Measurements from ENCODE around the gene FGF22.
"Not testable (repeated sequence)": the region's sequence is repeated elsewhere in the genome, so short reads cannot be mapped to it uniquely, and the experiment has no call there.

FGF22 gene

GRCh38 chr19:639253-640160 lies at the start of gene FGF22:
Gene FGF22 (plus strand): TSS chr19:639879. CDS start chr19:639926, 47 bp downstream.
- DNase-seq (ENCODE audit: low read depth): peak; percentile 94

GRCh38 chr19:590396-590745 lies 49.3 kb upstream of the FGF22 start:
- no peak for DNase-seq (ENCODE audit: low read depth)

DNA sequence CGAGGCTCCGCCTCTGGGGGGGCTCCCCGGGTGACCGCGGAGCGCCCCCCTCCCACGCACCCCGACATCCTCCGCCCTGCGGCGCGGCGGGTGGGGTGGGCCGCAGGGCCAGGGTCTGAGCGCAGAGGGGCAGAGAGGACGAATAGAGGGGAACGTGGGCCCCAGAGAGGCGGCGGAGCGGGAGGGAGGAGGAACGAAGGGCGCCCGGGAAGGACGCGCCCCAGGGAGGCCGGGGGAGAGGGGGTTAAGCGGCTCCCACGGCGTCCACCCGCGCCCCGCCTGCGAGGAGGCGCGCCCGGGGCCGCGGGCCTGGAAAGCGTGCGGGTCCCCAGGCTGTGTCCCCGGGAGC lies 49.0 kb upstream of the FGF22 start:
- DNase-seq (ENCODE audit: low read depth): no peak

GRCh38 chr19:591099-591958 lies 48.4 kb upstream of the FGF22 start:
- DNase-seq (ENCODE audit: low read depth): no peak

- DNase-seq (ENCODE audit: low read depth): no peak
These were observed 47.6 kb upstream of the FGF22 start for GRCh38 chr19:592101-592500.

- DNase-seq (ENCODE audit: low read depth): no peak
These were observed 46.6 kb upstream of the FGF22 start for GRCh38 chr19:593055-593454.

DNA sequence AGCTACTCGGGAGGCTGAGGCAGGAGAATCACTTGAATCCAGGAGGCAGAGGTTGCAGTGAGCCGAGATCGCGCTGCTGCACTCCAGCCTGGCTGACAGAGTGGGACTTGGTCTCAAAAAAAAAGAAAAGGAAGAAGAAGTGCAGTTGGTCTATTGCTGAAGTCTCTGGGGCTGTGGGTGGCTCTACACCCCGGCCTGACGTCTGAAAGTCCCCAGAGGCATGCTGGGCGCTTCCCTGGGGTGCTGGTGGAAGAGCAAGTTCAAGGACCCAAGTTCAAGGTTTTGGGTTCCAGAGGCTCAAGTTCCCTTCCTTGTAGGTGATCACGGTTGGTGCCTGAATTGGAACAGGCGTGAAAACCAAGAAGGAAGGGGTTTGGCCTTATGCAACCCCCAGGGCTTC lies 46.2 kb upstream of the FGF22 start:
- DNase-seq (ENCODE audit: low read depth): no peak

GRCh38 chr19:594265-594870 lies 45.3 kb upstream of the FGF22 start:
- no peak for DNase-seq (ENCODE audit: low read depth)

DNA sequence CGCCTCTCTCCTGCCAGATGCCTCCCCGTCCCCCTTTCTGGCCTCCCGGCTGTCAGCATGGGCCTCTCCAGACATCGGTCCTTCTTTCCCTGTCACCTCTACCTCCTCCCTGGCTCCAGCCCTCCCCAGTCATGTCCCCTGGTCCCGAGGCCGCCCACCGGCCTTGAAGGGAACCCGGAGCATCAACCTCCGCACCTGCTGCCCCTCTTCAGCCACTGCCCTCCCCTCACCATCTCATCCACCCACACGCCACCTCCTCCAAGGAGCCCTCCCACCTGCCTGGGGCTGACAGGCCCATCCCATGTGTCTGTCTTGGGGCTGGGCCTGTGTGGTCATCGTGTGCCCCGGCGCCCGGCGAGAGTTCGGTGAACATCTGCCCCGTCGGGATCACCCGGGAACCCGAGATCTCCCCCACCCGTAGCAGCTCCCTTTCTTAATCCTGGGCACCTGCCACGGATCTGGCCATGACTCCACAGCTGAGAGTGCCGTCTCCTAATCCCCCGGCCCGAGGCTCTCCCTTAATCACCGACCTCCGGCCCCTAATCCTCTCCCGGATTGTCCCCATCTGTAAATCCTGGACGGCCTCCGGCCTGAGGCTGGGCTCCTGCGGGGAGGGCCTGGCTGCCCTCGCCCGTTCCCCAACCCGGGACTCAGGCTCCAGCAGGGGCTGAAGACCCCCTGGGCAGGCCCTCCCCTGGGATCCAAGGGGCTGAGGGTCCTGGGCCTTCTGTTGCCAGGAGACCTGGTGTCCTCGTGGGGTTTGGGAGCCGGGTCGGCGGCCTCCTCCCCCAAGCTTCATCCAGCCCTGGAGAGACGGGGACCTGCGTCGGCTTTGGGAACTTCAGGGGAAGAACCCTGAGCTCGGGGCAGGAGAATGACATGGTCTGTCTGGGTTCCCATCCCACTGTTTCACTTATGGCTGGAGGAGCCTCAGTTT lies 44.1 kb upstream of the FGF22 start:
- no peak for DNase-seq (ENCODE audit: low read depth)

DNA sequence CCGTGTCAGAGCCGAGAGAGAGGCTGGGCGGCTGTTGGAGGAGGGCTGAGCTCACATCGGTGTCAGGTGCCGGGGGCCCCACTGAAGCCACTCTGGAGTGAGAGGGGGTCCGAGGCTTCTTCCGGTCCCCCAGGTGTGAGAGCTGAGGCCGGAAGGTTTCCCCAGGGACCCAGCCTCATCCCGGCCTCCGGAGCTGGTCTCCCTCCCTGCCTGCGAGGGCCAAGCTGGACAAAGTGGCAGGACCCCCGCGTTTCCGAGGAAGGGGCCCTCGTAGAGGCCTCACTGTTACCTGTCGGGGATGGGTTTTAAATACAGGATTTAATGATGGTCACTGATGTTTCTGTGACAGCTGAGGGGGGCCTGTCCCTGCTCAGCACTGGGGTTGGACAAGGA lies 43.4 kb upstream of the FGF22 start:
- no peak for DNase-seq (ENCODE audit: low read depth)

- DNase-seq (ENCODE audit: low read depth): no peak
These were observed 42.0 kb upstream of the FGF22 start for GRCh38 chr19:597406-598315.

GRCh38 chr19:601310-601709 lies 38.4 kb upstream of the FGF22 start:
- DNase-seq (ENCODE audit: low read depth): no peak

DNA sequence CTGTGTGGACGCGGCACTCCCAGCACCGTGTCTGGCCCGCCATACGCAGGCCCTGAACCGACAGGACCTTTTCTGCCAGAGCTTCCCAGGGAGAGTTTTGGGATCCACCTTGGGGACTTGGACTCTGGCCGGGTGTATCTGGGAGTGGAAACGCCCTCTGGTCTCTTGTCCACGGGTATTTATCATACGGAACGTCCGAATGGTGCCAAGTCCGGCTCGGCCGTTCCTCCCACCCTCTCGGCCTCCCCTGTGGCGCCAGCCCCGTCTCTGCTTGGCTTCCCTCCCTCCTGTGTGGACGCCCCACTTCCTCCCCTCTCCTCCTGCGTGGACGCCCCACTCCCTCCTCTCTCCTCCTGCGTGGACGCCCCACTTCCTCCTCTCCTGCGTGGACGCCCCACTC lies 37.9 kb upstream of the FGF22 start:
- no peak for DNase-seq (ENCODE audit: low read depth)

DNA sequence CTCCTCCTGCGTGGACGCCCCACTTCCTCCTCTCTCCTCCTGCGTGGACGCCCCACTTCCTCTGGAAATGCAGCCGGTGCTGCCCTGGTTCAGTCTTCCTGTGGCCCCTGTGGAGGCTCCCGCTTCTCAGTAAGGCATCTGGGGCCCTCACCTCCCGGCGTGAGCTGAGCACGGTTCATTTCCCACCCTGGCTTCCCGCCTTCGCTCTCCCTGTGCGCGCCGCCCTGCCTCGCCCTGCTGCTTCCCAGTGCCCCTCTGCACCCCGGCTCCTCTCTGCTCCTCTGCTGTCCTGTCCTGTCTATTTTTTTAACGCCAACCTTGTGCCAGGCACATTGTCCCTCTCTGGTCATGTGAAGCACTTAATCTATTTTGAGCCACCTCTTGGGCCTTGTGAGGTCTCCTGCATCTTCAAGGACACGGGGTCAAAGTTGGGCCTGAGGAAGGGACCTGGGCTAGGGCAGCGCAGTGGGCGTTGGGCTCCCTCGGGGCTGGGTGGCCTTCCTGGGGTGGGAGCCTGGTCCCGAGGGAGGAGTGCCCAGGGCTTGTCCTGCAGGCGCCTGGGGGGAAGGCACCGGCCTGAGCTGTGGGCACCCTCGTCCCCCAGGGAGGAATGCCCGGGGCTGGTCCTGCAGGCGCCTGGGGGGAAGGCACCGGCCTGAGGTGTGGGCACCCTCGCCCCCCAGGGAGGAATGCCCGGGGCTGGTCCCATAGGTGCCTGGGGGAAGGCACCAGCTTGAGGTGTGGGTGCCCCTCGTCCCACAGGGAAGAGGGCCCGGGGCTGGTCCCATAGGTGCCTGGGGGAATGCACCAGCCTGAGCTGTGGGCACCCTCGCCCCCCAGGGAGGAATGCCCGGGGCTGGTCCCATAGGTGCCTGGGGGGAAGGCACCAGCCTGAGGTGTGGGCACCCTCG lies 37.0 kb upstream of the FGF22 start:
- DNase-seq (ENCODE audit: low read depth): no peak

DNA sequence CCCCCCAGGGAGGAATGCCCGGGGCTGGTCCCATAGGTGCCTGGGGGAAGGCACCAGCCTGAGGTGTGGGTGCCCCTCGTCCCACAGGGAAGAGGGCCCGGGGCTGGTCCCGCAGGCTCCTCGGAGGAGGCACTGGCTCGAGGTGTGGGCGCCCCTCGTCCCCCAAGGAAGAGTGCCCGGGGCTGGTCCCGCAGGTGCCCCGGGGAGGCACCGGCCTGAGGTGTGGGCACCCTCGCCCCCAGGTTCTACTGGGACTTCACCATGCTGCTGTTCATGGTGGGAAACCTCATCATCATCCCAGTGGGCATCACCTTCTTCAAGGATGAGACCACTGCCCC lies 36.4 kb upstream of the FGF22 start:
- not testable (repeated sequence) for DNase-seq (ENCODE audit: low read depth)

- not testable (repeated sequence) for DNase-seq (ENCODE audit: low read depth)
These were observed 35.9 kb upstream of the FGF22 start for GRCh38 chr19:603779-604178.

GRCh38 chr19:604355-604754 lies 35.3 kb upstream of the FGF22 start:
- DNase-seq (ENCODE audit: low read depth): no peak

DNA sequence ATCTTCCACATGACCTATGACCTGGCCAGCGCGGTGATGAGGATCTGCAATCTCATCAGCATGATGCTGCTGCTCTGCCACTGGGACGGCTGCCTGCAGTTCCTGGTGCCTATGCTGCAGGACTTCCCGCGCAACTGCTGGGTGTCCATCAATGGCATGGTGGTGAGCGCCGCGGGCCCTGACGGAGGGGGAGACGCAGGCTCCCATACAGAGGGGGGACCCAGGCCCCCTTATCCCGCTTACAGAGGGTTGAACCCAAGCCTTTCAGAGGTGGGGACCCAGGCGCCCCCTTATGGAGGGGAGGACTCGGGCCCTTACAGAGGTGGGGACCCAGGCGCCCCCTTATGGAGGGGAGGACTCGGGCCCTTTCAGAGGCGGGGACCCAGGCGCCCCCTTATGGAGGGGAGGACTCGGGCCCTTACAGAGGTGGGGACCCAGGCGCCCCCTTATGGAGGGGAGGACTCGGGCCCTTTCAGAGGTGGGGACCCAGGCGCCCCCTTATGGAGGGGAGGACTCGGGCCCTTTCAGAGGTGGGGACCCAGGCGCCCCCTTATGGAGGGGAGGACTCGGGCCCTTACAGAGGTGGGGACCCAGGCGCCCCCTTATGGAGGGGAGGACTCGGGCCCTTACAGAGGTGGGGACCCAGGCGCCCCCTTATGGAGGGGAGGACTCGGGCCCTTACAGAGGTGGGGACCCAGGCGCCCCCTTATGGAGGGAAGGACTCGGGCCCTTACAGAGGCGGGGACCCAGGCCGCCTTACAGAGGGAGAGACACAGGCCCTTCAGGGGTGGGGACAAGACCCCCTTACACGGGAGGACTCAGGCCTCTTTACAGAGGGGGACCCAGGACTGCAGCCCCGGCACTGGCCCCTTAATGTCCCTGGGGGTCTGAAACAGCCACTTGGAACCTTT lies 34.4 kb upstream of the FGF22 start:
- not testable (repeated sequence) for DNase-seq (ENCODE audit: low read depth)

Measured in T-helper 22 cell (primary cell).